ENCODE data around the gene CACHD1. TPM values are rescaled to one million over a fixed set of nuclear protein-coding genes. Genes with fewer than 3 reads are reported as not detected.
"Not testable (repeated sequence)": the region's sequence is repeated elsewhere in the genome, so short reads cannot be mapped to it uniquely, and the experiment has no call there.

The CACHD1 gene
- total RNA-seq, 1 donor from 2014 or later: 44.6 TPM

GRCh38 chr1:64508629-64509028, 38.7 kb downstream of the CACHD1 start:
- H3K4me3 Mint-ChIP-seq: peak overlapping the region; percentile 17
- peaks cover 56% of the 10 kb centered on the region for H3K4me1 Mint-ChIP-seq (ENCODE audit: unreplicated experiment)
- TF ChIP-seq CTCF (conservative IDR thresholded peaks at IDR 0.05): no peak
- DNase-seq (ENCODE audit: extremely low spot score, unreplicated experiment): no peak
- peaks cover 4% of the 10 kb centered on the region for H3K27me3 Mint-ChIP-seq
- H3K27ac Mint-ChIP-seq: peak overlapping the region; percentile 22
- H3K9me3 Mint-ChIP-seq: no peaks in the 10 kb centered on the region
- H3K36me3 Mint-ChIP-seq: no peaks in the 10 kb centered on the region

- H3K9me3 Mint-ChIP-seq: no peaks in the 10 kb centered on the region
- DNase-seq (ENCODE audit: extremely low spot score, unreplicated experiment): no peak
- H3K4me3 Mint-ChIP-seq: no peak overlapping the region
- no peak for TF ChIP-seq CTCF (conservative IDR thresholded peaks at IDR 0.05)
- no peaks in the 10 kb centered on the region for H3K36me3 Mint-ChIP-seq
- H3K27me3 Mint-ChIP-seq: peaks cover 4% of the 10 kb centered on the region
- peaks cover 67% of the 10 kb centered on the region for H3K4me1 Mint-ChIP-seq (ENCODE audit: unreplicated experiment)
- H3K27ac Mint-ChIP-seq: no peak overlapping the region
Measured at GRCh38 chr1:64511044-64511443, 41.1 kb downstream of the CACHD1 start.

GRCh38 chr1:64512206-64512605, 42.3 kb downstream of the CACHD1 start:
- not testable (repeated sequence) for H3K9me3 Mint-ChIP-seq; H3K27me3 Mint-ChIP-seq; H3K27ac Mint-ChIP-seq; DNase-seq (ENCODE audit: extremely low spot score, unreplicated experiment); H3K36me3 Mint-ChIP-seq; H3K4me3 Mint-ChIP-seq
- H3K4me1 Mint-ChIP-seq (ENCODE audit: unreplicated experiment): peaks cover 66% of the 10 kb centered on the region

- DNase-seq (ENCODE audit: extremely low spot score, unreplicated experiment): no peak
- H3K36me3 Mint-ChIP-seq: peaks cover 4% of the 10 kb centered on the region
- peaks cover 9% of the 10 kb centered on the region for H3K27me3 Mint-ChIP-seq
- no peak overlapping the region for H3K27ac Mint-ChIP-seq
- peaks cover 68% of the 10 kb centered on the region for H3K4me1 Mint-ChIP-seq (ENCODE audit: unreplicated experiment)
- no peaks in the 10 kb centered on the region for H3K9me3 Mint-ChIP-seq
- no peak for TF ChIP-seq CTCF (conservative IDR thresholded peaks at IDR 0.05)
- peak overlapping the region; percentile 3 for H3K4me3 Mint-ChIP-seq
Measured at GRCh38 chr1:64513545-64513944, 43.6 kb downstream of the CACHD1 start.

- no peak for TF ChIP-seq CTCF (conservative IDR thresholded peaks at IDR 0.05)
- Mint-ChIP-seq H3K27ac (peak overlapping the region; percentile 35), H3K27me3 (peaks cover 9% of the 10 kb centered on the region), H3K4me1 (ENCODE audit: unreplicated experiment) (peaks cover 68% of the 10 kb centered on the region), H3K36me3 (peaks cover 4% of the 10 kb centered on the region), H3K9me3 (no peaks in the 10 kb centered on the region), H3K4me3 (peak overlapping the region; percentile 46)
- DNase-seq (ENCODE audit: extremely low spot score, unreplicated experiment): no peak
Measured at GRCh38 chr1:64514197-64514765, 44.4 kb downstream of the CACHD1 start.

GRCh38 chr1:64515427-64515826, 45.5 kb downstream of the CACHD1 start:
- Mint-ChIP-seq H3K4me3 (no peak overlapping the region), H3K9me3 (no peaks in the 10 kb centered on the region), H3K27ac (no peak overlapping the region), H3K36me3 (peaks cover 4% of the 10 kb centered on the region), H3K27me3 (peaks cover 10% of the 10 kb centered on the region), H3K4me1 (ENCODE audit: unreplicated experiment) (peaks cover 65% of the 10 kb centered on the region)
- no peak for TF ChIP-seq CTCF (conservative IDR thresholded peaks at IDR 0.05)
- no peak for DNase-seq (ENCODE audit: extremely low spot score, unreplicated experiment)
